Measurements from ENCODE around the gene ROR2.

- no peak for TF ChIP-seq POLR2A (IDR thresholded peaks at IDR 0.05; ENCODE audit: control extremely low read depth in 1 of 2, low read depth in 2 of 2, low read length in 2 of 2)
- no peak for TF ChIP-seq CTCF (IDR thresholded peaks at IDR 0.05; ENCODE audit: control extremely low read depth in 1 of 3, insufficient read depth in 1 of 3, low read depth in 1 of 3, low read length in 3 of 3)
- no peak for TF ChIP-seq CHD2 (IDR thresholded peaks at IDR 0.05; ENCODE audit: low read length)
- TF ChIP-seq JUND (IDR thresholded peaks at IDR 0.05; ENCODE audit: low read length), result no peak
- no peak for TF ChIP-seq EZH2 (IDR thresholded peaks at IDR 0.05; ENCODE audit: low read depth, low read length, severe bottlenecking)
- TF ChIP-seq KDM1A (IDR thresholded peaks at IDR 0.05; ENCODE audit: borderline replicate concordance, low read length), result no peak
- TF ChIP-seq TBP (IDR thresholded peaks at IDR 0.05; ENCODE audit: low read depth, low read length), result no peak
- no peak for TF ChIP-seq SAP30 (IDR thresholded peaks at IDR 0.05; ENCODE audit: insufficient read depth, insufficient replicate concordance, low read length)
- no peak for TF ChIP-seq GABPA (IDR thresholded peaks at IDR 0.05; ENCODE audit: borderline replicate concordance, insufficient read depth, low read length)
- TF ChIP-seq SRF (IDR thresholded peaks at IDR 0.05; ENCODE audit: low read depth, low read length), result no peak
- TF ChIP-seq RAD21 (IDR thresholded peaks at IDR 0.05 in 1 of 2, conservative IDR thresholded peaks at IDR 0.05 in 1 of 2; ENCODE audit: low read depth in 2 of 2, low read length in 2 of 2), result no peak
These were observed 366.7 kb downstream of the ROR2 start for GRCh38 chr9:91583161-91583875.

All from H1 (cell line).